PC-3 (cell line): ENCODE data around the gene CD200R1L. TPM values are rescaled to one million over a fixed set of nuclear protein-coding genes. Genes with fewer than 3 reads are reported as not detected.

Experiments used
- ATAC-seq: fragments of 200-7000 bp; cut with Tn5 transposase; 2 replicates; pipeline ENCODE4 v1.9.1; 2020; ENCODE audit warnings: mild to moderate bottlenecking, moderate library complexity
- BruUV-seq: library from RNA; stranded (reverse); fragments of 400-500 nt; replicated peaks from 2 replicates; lab custom pipeline; 2021; lab: Mats Ljungman, UMichigan
- CTCF ChIA-PET: fragments of 300-600 bp; sonication (Branson Sonifier 250); formaldehyde crosslinking; loops from one replicate; lab custom pipeline; 2022; ENCODE audit warnings: antibody characterized with exemption; lab: Charles Lee
- POLR2A ChIA-PET: fragments of 300-600 bp; sonication (Branson Sonifier 250); formaldehyde crosslinking; loops from one replicate; lab custom pipeline; 2022; ENCODE audit warnings: antibody characterized with exemption; ENCODE audit not compliant: unreplicated experiment; lab: Charles Lee
- DNase-seq: peaks from one replicate; pipeline ENCODE4 v3.0.0-alpha.2; 2015
- H2AFZ ChIP-seq: fragments of 300-600 bp; sonication (generic); 2 replicates; pipeline ENCODE4 v1.6.0; 2016; ENCODE audit warnings: antibody characterized with exemption, low read length
- H3F3A ChIP-seq: fragments of 300-600 bp; sonication (generic); one replicate; pipeline ENCODE4 v1.6.0; 2017; ENCODE audit warnings: antibody characterized with exemption, low read length, control low read depth, mild to moderate bottlenecking; ENCODE audit not compliant: unreplicated experiment
- H3K27ac ChIP-seq: fragments of 300-600 bp; sonication (generic); 2 replicates; pipeline ENCODE4 v1.5.1; 2016; ENCODE audit warnings: mild to moderate bottlenecking, low read length
- H3K27me3 ChIP-seq: fragments of 300-600 bp; sonication (generic); 2 replicates; pipeline ENCODE4 v1.6.1; 2016; ENCODE audit warnings: low read length, mixed read lengths
- H3K36me3 ChIP-seq: fragments of 300-600 bp; sonication (generic); 2 replicates; pipeline ENCODE4 v1.6.1; 2016; ENCODE audit warnings: low read depth, mixed run types, low read length, mixed read lengths
- H3K4me1 ChIP-seq: fragments of 300-600 bp; sonication (generic); 2 replicates; pipeline ENCODE4 v1.5.1; 2016; ENCODE audit warnings: low read length; ENCODE audit not compliant: insufficient read depth
- H3K4me2 ChIP-seq: fragments of 300-600 bp; sonication (generic); 2 replicates; pipeline ENCODE4 v1.6.0; 2016; ENCODE audit warnings: low read length
- H3K4me3 ChIP-seq: fragments of 300-600 bp; sonication (generic); 2 replicates; pipeline ENCODE4 v1.5.1; 2016; ENCODE audit warnings: mild to moderate bottlenecking, low read length, mixed read lengths
- H3K79me2 ChIP-seq: fragments of 300-600 bp; sonication (generic); 2 replicates; pipeline ENCODE4 v1.6.1; 2017; ENCODE audit warnings: low read length, mixed read lengths
- H3K9ac ChIP-seq: fragments of 300-600 bp; sonication (generic); 2 replicates; pipeline ENCODE4 v1.6.0; 2016; ENCODE audit warnings: mild to moderate bottlenecking, low read length
- H3K9me2 ChIP-seq: fragments of 300-600 bp; sonication (generic); replicated peaks from 2 replicates; pipeline ENCODE4 v1.6.1; 2016; ENCODE audit warnings: mixed run types, low read length, mixed read lengths
- H3K9me3 ChIP-seq: fragments of 300-600 bp; sonication (generic); 2 replicates; pipeline ENCODE4 v1.6.1; 2016; ENCODE audit warnings: low read length, mixed read lengths
- H4K20me1 ChIP-seq: fragments of 300-600 bp; sonication (generic); 2 replicates; pipeline ENCODE4 v1.6.1; 2016; ENCODE audit warnings: low read length, mixed read lengths
- CTCF ChIP-seq: fragments of 300-600 bp; sonication (generic); conservative IDR thresholded peaks from 2 replicates; pipeline ENCODE4 v1.5.1; 2017; ENCODE audit warnings: antibody characterized with exemption, low read depth, mild to moderate bottlenecking, low read length
- EZH2 ChIP-seq: fragments of 300-600 bp; sonication (generic); IDR thresholded peaks from one replicate; pipeline ENCODE4 v1.6.1; 2017; ENCODE audit warnings: antibody characterized with exemption, mild to moderate bottlenecking, low read length; ENCODE audit not compliant: unreplicated experiment
- EZH2phosphoT487 ChIP-seq: fragments of 300-600 bp; sonication (generic); IDR thresholded peaks from 2 replicates; pipeline ENCODE4 v1.6.1; 2018; ENCODE audit warnings: mild to moderate bottlenecking, antibody characterized with exemption, low read length, borderline replicate concordance
- intact Hi-C: fragments of 100-400 bp; cut with micrococcal nuclease; formaldehyde crosslinking; loops from 2 replicates; pipeline ENCODE4 v1.9.0; 2023
- total RNA-seq: library from RNA; depleted of rRNA; stranded (reverse); fragments of >200 nt; gene quantifications from 2 replicates; pipeline ENCODE4 v1.2.3, GENCODE V29; 2014

Gene CD200R1L
- total RNA-seq, 1 experiment from 2014 or later: not detected

DNA sequence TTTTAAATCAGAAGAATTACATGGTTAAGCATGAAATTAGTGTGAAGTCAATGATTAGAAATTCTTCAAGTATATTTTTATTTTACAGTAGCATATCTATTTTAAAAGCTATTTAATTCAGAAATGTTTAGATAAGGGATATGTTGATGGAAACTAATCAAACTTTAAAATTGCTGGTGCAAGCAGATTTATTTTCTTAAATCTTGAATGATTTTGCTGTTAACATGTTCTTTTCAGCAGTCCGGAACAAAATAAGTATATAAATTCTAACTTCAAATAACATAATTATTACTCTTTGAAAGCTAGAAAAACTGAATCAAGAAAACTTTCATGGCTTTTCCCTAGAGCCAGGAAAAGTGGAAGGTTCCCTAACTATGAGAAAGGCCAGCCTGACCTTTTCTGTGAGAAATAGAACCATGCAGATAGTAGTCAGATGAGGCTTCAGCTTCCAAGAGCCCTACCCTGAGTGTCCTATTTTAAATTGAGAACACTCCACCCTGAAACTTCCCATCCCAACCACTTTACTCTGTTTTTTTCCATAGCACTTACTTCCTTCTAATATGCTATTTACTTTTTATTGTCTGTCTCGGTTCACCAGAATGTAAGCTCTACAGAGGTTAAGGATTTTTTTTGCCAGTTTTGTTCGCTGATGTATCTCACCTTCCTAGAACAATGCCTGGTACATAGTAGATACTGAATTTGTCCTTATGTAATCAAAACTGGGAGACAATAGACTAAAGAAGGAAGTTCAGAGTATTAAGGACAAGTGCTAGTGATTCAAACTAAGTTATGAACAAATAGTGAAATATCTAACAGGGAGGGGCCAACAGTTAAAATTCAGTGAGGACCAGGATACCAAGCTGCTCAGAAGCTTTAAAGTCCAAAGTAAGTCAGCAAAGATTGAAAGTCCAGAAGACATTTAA lies 66.8 kb downstream of the CD200R1L start:
- Histone ChIP-seq H3K9me2 (0 out of 2 replicates have a peak, but pooled peaks cover 2% of the 10 kb centered on the region), H3K4me3 (no peak overlapping the region), H3F3A (peaks cover 3% of the 10 kb centered on the region), H3K4me2 (no peak overlapping the region), H4K20me1 (no peaks in the 10 kb centered on the region), H3K9ac (no peak overlapping the region), H2AFZ (no peak overlapping the region), H3K4me1 (peaks cover 49% of the 10 kb centered on the region), H3K27me3 (no peaks in the 10 kb centered on the region), H3K27ac (no peak overlapping the region), H3K36me3 (no peaks in the 10 kb centered on the region), H3K79me2 (no peaks in the 10 kb centered on the region), H3K9me3 (no peaks in the 10 kb centered on the region)
- ATAC-seq (no peak), DNase-seq (no peak)
- no peak for TF ChIP-seq CTCF
- intact Hi-C loops: loop anchor here (2.0 kb wide), 1 partner anchor 41 kb away; no protein-coding TSS in a partner anchor
- BruUV-seq: no TSS peak
- ChIA-PET POLR2A (no interaction called here), CTCF (no interaction called here)

GRCh38 chr3:112779011-112779410 lies 67.7 kb downstream of the CD200R1L start:
- Histone ChIP-seq H3K9me3 (no peaks in the 10 kb centered on the region), H4K20me1 (no peaks in the 10 kb centered on the region), H3K9ac (no peak overlapping the region), H2AFZ (no peak overlapping the region), H3K36me3 (no peaks in the 10 kb centered on the region), H3K4me1 (peaks cover 56% of the 10 kb centered on the region), H3K27ac (peak overlapping the region; percentile 43; the same call in 1 of the 2 replicates), H3F3A (peaks cover 9% of the 10 kb centered on the region), H3K9me2 (0 out of 2 replicates have a peak, but pooled peaks cover 2% of the 10 kb centered on the region), H3K4me2 (peak overlapping the region; percentile 36), H3K79me2 (no peaks in the 10 kb centered on the region), H3K4me3 (no peak overlapping the region), H3K27me3 (no peaks in the 10 kb centered on the region)
- CTCF ChIA-PET: no interaction called here
- DNase-seq (no peak), ATAC-seq (no peak)
- TF ChIP-seq CTCF (no peak), EZH2phosphoT487 (no peak), EZH2 (no peak)
- intact Hi-C loops: loop anchor here (2.0 kb wide), 1 partner anchor 40 kb away; no protein-coding TSS in a partner anchor
- no TSS peak for BruUV-seq
- POLR2A ChIA-PET: no interaction called here
